ENCODE results near the gene SLC8A1. TPM values are rescaled to one million over a fixed set of nuclear protein-coding genes. Genes with fewer than 3 reads are reported as not detected.

SLC8A1 gene
- total RNA-seq, 1 experiment from 2014 or later: 1.7 TPM

GRCh38 chr2:40430776-40431599 lies 20.9 kb downstream of the SLC8A1 start:
- Histone ChIP-seq H3K4ac (ENCODE audit: low read depth, low read length) (no peak overlapping the region), H3K4me1 (ENCODE audit: insufficient read depth, low read length) (no peaks in the 10 kb centered on the region), H3K18ac (ENCODE audit: insufficient read length, low read depth, low read length) (no peak overlapping the region), H3K14ac (ENCODE audit: insufficient read depth, low read length) (no peak overlapping the region), H4K5ac (ENCODE audit: insufficient read length, low read depth, low read length) (no peak overlapping the region), H4K20me1 (ENCODE audit: control insufficient read depth, insufficient read depth, insufficient read length) (no peaks in the 10 kb centered on the region), H3T11ph (ENCODE audit: low read length) (no peak overlapping the region), H3K9ac (ENCODE audit: extremely low read depth, insufficient read length, low read length) (no peak overlapping the region), H3K56ac (ENCODE audit: insufficient read length, low read depth, low read length) (no peak overlapping the region), H4K8ac (replicated peaks; ENCODE audit: insufficient read length, low read depth, low read length) (no peak overlapping the region), H2BK120ac (ENCODE audit: low read depth, low read length, poor library complexity, severe bottlenecking) (no peak overlapping the region), H3K79me2 (ENCODE audit: insufficient read depth, low read length) (no peaks in the 10 kb centered on the region), H3K27ac (ENCODE audit: insufficient read length, low read depth, low read length) (no peak overlapping the region), H4K91ac (ENCODE audit: insufficient read length, low read depth, low read length) (no peak overlapping the region), H3K79me1 (ENCODE audit: insufficient read depth, low read depth, low read length, poor library complexity, severe bottlenecking) (no peaks in the 10 kb centered on the region), H2AK5ac (ENCODE audit: insufficient read length, low read length) (no peak overlapping the region), H2BK15ac (ENCODE audit: low read depth, low read length) (no peak overlapping the region), H2BK5ac (ENCODE audit: insufficient read length, low read length) (no peak overlapping the region), H2AFZ (ENCODE audit: low read length) (no peak overlapping the region), H3K4me2 (ENCODE audit: insufficient read depth, insufficient read length, low read length) (no peak overlapping the region), H2BK20ac (ENCODE audit: low read depth, low read length, poor library complexity, severe bottlenecking) (no peak overlapping the region), H3K9me3 (ENCODE audit: control insufficient read depth, low read depth, low read length) (no peaks in the 10 kb centered on the region), H3K23me2 (ENCODE audit: insufficient read length, low read depth, low read length, poor library complexity, severe bottlenecking) (no peaks in the 10 kb centered on the region), H3K27me3 (ENCODE audit: insufficient read depth, low read length) (no peaks in the 10 kb centered on the region), H2BK12ac (ENCODE audit: insufficient read length, low read depth, low read length) (no peak overlapping the region), H3K23ac (ENCODE audit: insufficient read length, low read depth, low read length) (no peak overlapping the region)
- H3K27ac Mint-ChIP-seq: no peak overlapping the region
- no peak overlapping the region for H3K4me3 Mint-ChIP-seq
- DNase-seq: no peak
- H3K4me1 Mint-ChIP-seq: peaks cover 0 to 5% of the 10 kb centered on the region in 2 experiments; a peak in 1 of 4 replicates
- no peaks in the 10 kb centered on the region for H3K9me3 Mint-ChIP-seq
- no CpG with 5 or more reads among the region's 7 CpGs for WGBS (ENCODE audit: extremely low coverage, insufficient read length, low lambda C conversion rate)
- no peak for TF ChIP-seq CTCF (conservative IDR thresholded peaks at IDR 0.05)
- no peaks in the 10 kb centered on the region for H3K36me3 Mint-ChIP-seq (ENCODE audit: insufficient read depth in 1 of 3, low read depth in 3 of 3)
- no peaks in the 10 kb centered on the region for H3K27me3 Mint-ChIP-seq (ENCODE audit: low read depth)

All from H9 (cell line).